Keratinocyte (primary cell): Measurements from ENCODE around the gene MTMR1. TPM values are rescaled to one million over a fixed set of nuclear protein-coding genes. Genes with fewer than 3 reads are reported as not detected.

Experiments used
- DNase-seq: peaks from one replicate; pipeline ENCODE4 v3.0.0-alpha.2; 2011; ENCODE audit warnings: low read depth, missing footprints, low spot score
- FAIRE-seq: peaks from 2 replicates; lab custom pipeline; 2011; peaks lifted over from hg19 to GRCh38; lab: Jason Lieb, UNC
- H2AFZ ChIP-seq: 2 replicates; pipeline ENCODE4 v1.6.0; 2012; ENCODE audit warnings: low read length, control low read depth, inconsistent platforms; ENCODE audit not compliant: control insufficient read depth
- H3K27ac ChIP-seq: 2 replicates; pipeline ENCODE4 v1.5.1; 2011; ENCODE audit warnings: low read length; ENCODE audit not compliant: control insufficient read depth, insufficient read depth
- H3K27me3 ChIP-seq: 3 replicates; pipeline ENCODE4 v1.6.0; 2011; ENCODE audit warnings: low read length; ENCODE audit not compliant: control insufficient read depth, insufficient read depth; ENCODE audit errors: extremely low read depth
- H3K36me3 ChIP-seq, 2 experiments: 2 replicates in 1 of 2; 3 replicates in 1 of 2; pipeline ENCODE4 v1.5.1; 2011; ENCODE audit warnings: low read length in 2 of 2, mild to moderate bottlenecking in 1 of 2; ENCODE audit not compliant: control insufficient read depth in 2 of 2, insufficient read depth in 2 of 2; ENCODE audit errors: extremely low read depth in 1 of 2
- H3K4me1 ChIP-seq: 3 replicates; pipeline ENCODE4 v1.5.1; 2011; ENCODE audit warnings: low read length; ENCODE audit not compliant: control insufficient read depth, insufficient read depth; ENCODE audit errors: extremely low read depth
- H3K4me2 ChIP-seq: 3 replicates; pipeline ENCODE4 v1.6.0; 2011; ENCODE audit warnings: low read depth, low read length; ENCODE audit not compliant: control insufficient read depth, insufficient read depth; ENCODE audit errors: extremely low read depth
- H3K4me3 ChIP-seq, 3 experiments: fragments of 200-600 bp in 1 of 3; sonication (generic) in 1 of 3; 2 replicates in 2 of 3; 3 replicates in 1 of 3; pipeline ENCODE4 v1.5.1; 2011 to 2016; ENCODE audit warnings: low read length in 3 of 3, mild to moderate bottlenecking in 3 of 3, control low read depth in 2 of 3, inconsistent platforms in 1 of 3, low read depth in 1 of 3, mixed read lengths in 1 of 3, mixed run types in 1 of 3, moderate library complexity in 1 of 3; ENCODE audit not compliant: control insufficient read depth in 2 of 3, insufficient read depth in 2 of 3; ENCODE audit errors: extremely low read depth in 1 of 3
- H3K79me2 ChIP-seq: 2 replicates; pipeline ENCODE4 v1.6.0; 2012; ENCODE audit warnings: low read length; ENCODE audit not compliant: control insufficient read depth, insufficient read depth
- H3K9ac ChIP-seq: 3 replicates; pipeline ENCODE4 v1.6.0; 2011; ENCODE audit warnings: low read length; ENCODE audit not compliant: control insufficient read depth, insufficient read depth; ENCODE audit errors: extremely low read depth
- H3K9me1 ChIP-seq: 3 replicates; pipeline ENCODE4 v1.6.0; 2011; ENCODE audit warnings: low read length; ENCODE audit not compliant: control insufficient read depth, insufficient read depth; ENCODE audit errors: extremely low read depth
- H3K9me3 ChIP-seq: 2 replicates; pipeline ENCODE4 v1.5.1; 2012; ENCODE audit warnings: low read depth, low read length; ENCODE audit not compliant: control insufficient read depth
- H4K20me1 ChIP-seq: 3 replicates; pipeline ENCODE4 v1.6.0; 2011; ENCODE audit warnings: low read length; ENCODE audit not compliant: control insufficient read depth, insufficient read depth; ENCODE audit errors: extremely low read depth
- CTCF ChIP-seq, 3 experiments: IDR thresholded peaks in 1 of 3; conservative IDR thresholded peaks in 1 of 3; optimal IDR thresholded peaks in 1 of 3; 2 replicates in 2 of 3; 3 replicates in 1 of 3; pipeline versions ENCODE3 to v1.5.1; 2011; ENCODE audit warnings: low read length in 3 of 3, mild to moderate bottlenecking in 3 of 3, moderate library complexity in 2 of 3, control low read depth in 1 of 3, inconsistent platforms in 1 of 3; ENCODE audit not compliant: insufficient read depth in 2 of 3; ENCODE audit errors: extremely low read depth in 1 of 3
- EZH2 ChIP-seq: IDR thresholded peaks from one replicate; pipeline ENCODE4 v1.6.1; 2012; ENCODE audit warnings: inconsistent platforms, mild to moderate bottlenecking, low read length, moderate library complexity
- dilution Hi-C: fragments of 300-500 bp; cut with MboI; formaldehyde crosslinking; loops from one replicate; pipeline ENCODE4 v1.7.0; 2020; ENCODE audit warnings: low sequenced_read_pairs; ENCODE audit not compliant: extremely low pct_ligation_motif_present
- polyA plus RNA-seq, 5 experiments: library from polyadenylated mRNA; depleted of rRNA in 3 of 5; stranded (reverse) in 3 of 5; stranded (forward) in 1 of 5; unstranded in 1 of 5; fragments of >200 nt; gene quantifications; 1 replicate in 1 of 5; 2 replicates in 3 of 5; 3 replicates in 1 of 5; pipeline versions ENCODE4 v1.2.1 to v1.2.3, GENCODE V29; 2011 to 2012; ENCODE audit warnings: missing spikeins in 2 of 5, low read depth in 1 of 5, low replicate concordance in 1 of 5

Gene MTMR1
- polyA plus RNA-seq, 1 donor (not counting 4 experiments of a cell fraction or from before 2014, with no cell fraction given), result 45.6 TPM

GRCh38 chrX:150692296-150692695 is 900 bp upstream of the MTMR1 start:
- H3K9me3 ChIP-seq, result peaks cover 5% of the 10 kb centered on the region
- peak overlapping the region; percentile 85 for H3K9ac ChIP-seq
- peak overlapping the region; percentile 84 for H3K27ac ChIP-seq
- H3K4me3 ChIP-seq, result peak overlapping the region in 2 of 3 experiments; percentile 58 to 59
- H4K20me1 ChIP-seq, result no peaks in the 10 kb centered on the region
- peaks cover 0 to 4% of the 10 kb centered on the region in 2 experiments for H3K36me3 ChIP-seq
- no peak for TF ChIP-seq CTCF (optimal IDR thresholded peaks at IDR 0.05 in 1 of 3, IDR thresholded peaks at IDR 0.05 in 1 of 3, conservative IDR thresholded peaks at IDR 0.05 in 1 of 3; ENCODE audit: extremely low read depth in 1 of 3, insufficient read depth in 2 of 3, low read length in 3 of 3)
- no peak for TF ChIP-seq EZH2
- H3K4me2 ChIP-seq, result peak overlapping the region; percentile 52
- peaks cover 42% of the 10 kb centered on the region for H3K4me1 ChIP-seq
- H3K79me2 ChIP-seq, result peaks cover 23% of the 10 kb centered on the region
- FAIRE-seq (no peak), DNase-seq (no peak)
- no peak overlapping the region for H2AFZ ChIP-seq
- H3K9me1 ChIP-seq, result no peaks in the 10 kb centered on the region
- dilution Hi-C loops, result no loop called here
- no peaks in the 10 kb centered on the region for H3K27me3 ChIP-seq

- Histone ChIP-seq H3K4me3 (peak overlapping the region; percentile 43 to 70 (median 56)), H3K27ac (peak overlapping the region; percentile 98), H3K79me2 (peaks cover 34% of the 10 kb centered on the region), H3K4me2 (peak overlapping the region; percentile 93), H3K27me3 (no peaks in the 10 kb centered on the region), H3K9ac (peak overlapping the region; percentile 80), H3K4me1 (peaks cover 35% of the 10 kb centered on the region), H3K9me1 (no peaks in the 10 kb centered on the region), H3K9me3 (peaks cover 5% of the 10 kb centered on the region), H3K36me3 (peaks cover 0 to 4% of the 10 kb centered on the region in 2 experiments), H4K20me1 (no peaks in the 10 kb centered on the region), H2AFZ (no peak overlapping the region)
- FAIRE-seq (peak; percentile 94), DNase-seq (peak; percentile 75)
- dilution Hi-C loops, result no loop called here
- TF ChIP-seq EZH2 (no peak), CTCF (optimal IDR thresholded peaks at IDR 0.05 in 1 of 3, IDR thresholded peaks at IDR 0.05 in 1 of 3, conservative IDR thresholded peaks at IDR 0.05 in 1 of 3; ENCODE audit: extremely low read depth in 1 of 3, insufficient read depth in 2 of 3, low read length in 3 of 3) (no peak)
These were observed 754 bp downstream of the MTMR1 start for GRCh38 chrX:150693725-150694574.
